ENCODE measurements around the gene GRHL1. TPM values are rescaled to one million over a fixed set of nuclear protein-coding genes. Genes with fewer than 3 reads are reported as not detected.

The GRHL1 gene
- total and polyA plus RNA-seq, 4 donors: 3.6 to 13.7 (median 6.1) TPM

DNA sequence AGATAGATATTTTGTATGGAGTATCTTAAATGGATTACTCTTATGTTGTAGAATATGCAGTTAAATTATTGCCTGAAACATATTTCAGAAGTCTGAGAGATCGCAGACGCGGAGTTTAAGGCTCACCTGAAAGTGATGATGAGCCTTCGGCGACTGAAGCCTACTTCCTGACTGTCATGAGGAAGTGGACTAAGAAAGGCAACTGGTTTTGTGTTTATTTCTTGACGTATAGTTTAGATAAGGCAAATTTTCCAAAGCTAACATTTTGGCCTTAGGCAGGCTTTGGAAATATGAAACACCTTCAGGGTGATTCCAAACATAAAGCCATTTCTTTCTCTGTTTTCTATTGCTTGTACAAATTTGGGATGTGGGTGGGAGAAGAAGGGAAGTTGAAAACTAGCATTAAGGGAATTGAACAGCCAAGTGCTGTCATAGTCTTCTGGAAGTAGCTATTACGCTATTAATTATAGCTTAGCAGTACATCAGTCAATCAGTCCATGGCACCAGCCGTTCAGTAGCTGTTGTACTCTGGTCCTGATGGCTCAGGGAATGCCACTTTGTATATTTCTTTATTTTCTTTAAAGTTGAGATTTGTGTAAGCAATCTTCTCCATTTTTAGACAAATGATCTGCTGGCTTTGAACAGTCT, 1.5 kb downstream of the GRHL1 start:
- H3K27ac ChIP-seq (ENCODE audit: low read depth in 1 of 2, low read length in 2 of 2): no peak overlapping the region
- no peaks in the 10 kb centered on the region for H3K27me3 ChIP-seq (ENCODE audit: control insufficient read depth in 4 of 4, insufficient read depth in 4 of 4, low read length in 3 of 4)
- no peak for DNase-seq (ENCODE audit: low spot score)
- H3K4me3 ChIP-seq (ENCODE audit: low read depth in 1 of 3, low read length in 3 of 3): peak overlapping the region; percentile 78 to 95 (median 83)
- TF ChIP-seq TAF1 (conservative IDR thresholded peaks at IDR 0.05): no peak
- TF ChIP-seq, protein P1, sequence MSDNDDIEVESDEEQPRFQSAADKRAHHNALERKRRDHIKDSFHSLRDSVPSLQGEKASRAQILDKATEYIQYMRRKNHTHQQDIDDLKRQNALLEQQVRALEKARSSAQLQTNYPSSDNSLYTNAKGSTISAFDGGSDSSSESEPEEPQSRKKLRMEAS (IDR thresholded peaks at IDR 0.05): no peak
- no peak for TF ChIP-seq HNF4G (IDR thresholded peaks at IDR 0.05)
- no peak for TF ChIP-seq RAD21 (IDR thresholded peaks at IDR 0.05)
- TF ChIP-seq FOXA2 (IDR thresholded peaks at IDR 0.05): no peak
- TF ChIP-seq GABPA (IDR thresholded peaks at IDR 0.05 in 1 of 2, conservative IDR thresholded peaks at IDR 0.05 in 1 of 2): no peak
- TF ChIP-seq EGR1 (IDR thresholded peaks at IDR 0.05; ENCODE audit: low read depth in 2 of 2): no peak
- no peak for TF ChIP-seq HNF4A (conservative IDR thresholded peaks at IDR 0.05)
- TF ChIP-seq YY1 (IDR thresholded peaks at IDR 0.05): no peak
- TF ChIP-seq SP1 (IDR thresholded peaks at IDR 0.05): no peak
- TF ChIP-seq RXRA (IDR thresholded peaks at IDR 0.05): no peak
- TF ChIP-seq, protein P2, sequence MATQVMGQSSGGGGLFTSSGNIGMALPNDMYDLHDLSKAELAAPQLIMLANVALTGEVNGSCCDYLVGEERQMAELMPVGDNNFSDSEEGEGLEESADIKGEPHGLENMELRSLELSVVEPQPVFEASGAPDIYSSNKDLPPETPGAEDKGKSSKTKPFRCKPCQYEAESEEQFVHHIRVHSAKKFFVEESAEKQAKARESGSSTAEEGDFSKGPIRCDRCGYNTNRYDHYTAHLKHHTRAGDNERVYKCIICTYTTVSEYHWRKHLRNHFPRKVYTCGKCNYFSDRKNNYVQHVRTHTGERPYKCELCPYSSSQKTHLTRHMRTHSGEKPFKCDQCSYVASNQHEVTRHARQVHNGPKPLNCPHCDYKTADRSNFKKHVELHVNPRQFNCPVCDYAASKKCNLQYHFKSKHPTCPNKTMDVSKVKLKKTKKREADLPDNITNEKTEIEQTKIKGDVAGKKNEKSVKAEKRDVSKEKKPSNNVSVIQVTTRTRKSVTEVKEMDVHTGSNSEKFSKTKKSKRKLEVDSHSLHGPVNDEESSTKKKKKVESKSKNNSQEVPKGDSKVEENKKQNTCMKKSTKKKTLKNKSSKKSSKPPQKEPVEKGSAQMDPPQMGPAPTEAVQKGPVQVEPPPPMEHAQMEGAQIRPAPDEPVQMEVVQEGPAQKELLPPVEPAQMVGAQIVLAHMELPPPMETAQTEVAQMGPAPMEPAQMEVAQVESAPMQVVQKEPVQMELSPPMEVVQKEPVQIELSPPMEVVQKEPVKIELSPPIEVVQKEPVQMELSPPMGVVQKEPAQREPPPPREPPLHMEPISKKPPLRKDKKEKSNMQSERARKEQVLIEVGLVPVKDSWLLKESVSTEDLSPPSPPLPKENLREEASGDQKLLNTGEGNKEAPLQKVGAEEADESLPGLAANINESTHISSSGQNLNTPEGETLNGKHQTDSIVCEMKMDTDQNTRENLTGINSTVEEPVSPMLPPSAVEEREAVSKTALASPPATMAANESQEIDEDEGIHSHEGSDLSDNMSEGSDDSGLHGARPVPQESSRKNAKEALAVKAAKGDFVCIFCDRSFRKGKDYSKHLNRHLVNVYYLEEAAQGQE (IDR thresholded peaks at IDR 0.05): no peak
- peak overlapping the region; percentile 72 to 87 for H3K9ac ChIP-seq (ENCODE audit: low read depth in 1 of 2, low read length in 2 of 2)
- H3K9me3 ChIP-seq (ENCODE audit: control insufficient read depth in 4 of 4, low read length in 3 of 4): no peaks in the 10 kb centered on the region
- H3K36me3 ChIP-seq (ENCODE audit: control insufficient read depth in 4 of 4, insufficient read depth in 3 of 4, low read depth in 1 of 4, low read length in 3 of 4): peaks cover 0 to 2% (median 0%) of the 10 kb centered on the region in 4 donors
- peaks cover 0 to 18% (median 9%) of the 10 kb centered on the region in 4 donors for H3K4me1 ChIP-seq (ENCODE audit: control insufficient read depth in 4 of 4, insufficient read depth in 4 of 4, low read length in 3 of 4)
- WGBS: 68% methylated on average over 8 of the region's 8 CpGs

DNA sequence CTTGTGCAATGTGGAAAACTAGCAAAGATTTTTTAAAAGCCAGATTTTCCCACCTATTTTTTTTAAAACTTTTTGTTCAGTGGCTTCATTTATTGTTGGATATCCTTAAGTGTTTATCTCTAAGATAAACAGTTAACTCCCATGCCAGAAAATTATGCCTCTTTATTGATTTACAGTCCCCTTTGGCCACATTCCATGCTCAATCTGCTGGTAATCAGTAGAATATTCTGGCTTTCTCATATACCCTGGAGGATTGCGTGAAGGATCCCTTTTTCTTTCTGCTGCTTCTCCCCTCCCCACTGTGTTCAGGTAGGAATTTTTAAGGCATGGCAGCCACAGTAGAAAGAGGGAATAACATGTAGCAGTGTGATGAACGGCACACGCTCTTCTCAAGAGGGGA, 2.6 kb downstream of the GRHL1 start:
- peaks cover 0 to 2% (median 0%) of the 10 kb centered on the region in 4 donors for H3K36me3 ChIP-seq (ENCODE audit: control insufficient read depth in 4 of 4, insufficient read depth in 3 of 4, low read depth in 1 of 4, low read length in 3 of 4)
- no peak for TF ChIP-seq HNF4G (IDR thresholded peaks at IDR 0.05)
- TF ChIP-seq, protein P2 (IDR thresholded peaks at IDR 0.05): no peak
- TF ChIP-seq JUND (IDR thresholded peaks at IDR 0.05): no peak
- TF ChIP-seq RXRA (IDR thresholded peaks at IDR 0.05): no peak
- TF ChIP-seq RAD21 (IDR thresholded peaks at IDR 0.05): no peak
- TF ChIP-seq YY1 (IDR thresholded peaks at IDR 0.05): no peak
- TF ChIP-seq EGR1 (IDR thresholded peaks at IDR 0.05; ENCODE audit: low read depth in 2 of 2): no peak
- TF ChIP-seq, protein P3, sequence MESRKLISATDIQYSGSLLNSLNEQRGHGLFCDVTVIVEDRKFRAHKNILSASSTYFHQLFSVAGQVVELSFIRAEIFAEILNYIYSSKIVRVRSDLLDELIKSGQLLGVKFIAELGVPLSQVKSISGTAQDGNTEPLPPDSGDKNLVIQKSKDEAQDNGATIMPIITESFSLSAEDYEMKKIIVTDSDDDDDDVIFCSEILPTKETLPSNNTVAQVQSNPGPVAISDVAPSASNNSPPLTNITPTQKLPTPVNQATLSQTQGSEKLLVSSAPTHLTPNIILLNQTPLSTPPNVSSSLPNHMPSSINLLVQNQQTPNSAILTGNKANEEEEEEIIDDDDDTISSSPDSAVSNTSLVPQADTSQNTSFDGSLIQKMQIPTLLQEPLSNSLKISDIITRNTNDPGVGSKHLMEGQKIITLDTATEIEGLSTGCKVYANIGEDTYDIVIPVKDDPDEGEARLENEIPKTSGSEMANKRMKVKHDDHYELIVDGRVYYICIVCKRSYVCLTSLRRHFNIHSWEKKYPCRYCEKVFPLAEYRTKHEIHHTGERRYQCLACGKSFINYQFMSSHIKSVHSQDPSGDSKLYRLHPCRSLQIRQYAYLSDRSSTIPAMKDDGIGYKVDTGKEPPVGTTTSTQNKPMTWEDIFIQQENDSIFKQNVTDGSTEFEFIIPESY (IDR thresholded peaks at IDR 0.05): no peak
- TF ChIP-seq FOXA2 (IDR thresholded peaks at IDR 0.05): no peak
- no peak for TF ChIP-seq FOXA1 (IDR thresholded peaks at IDR 0.05)
- no peak for TF ChIP-seq HNF4A (conservative IDR thresholded peaks at IDR 0.05)
- TF ChIP-seq, protein P1 (IDR thresholded peaks at IDR 0.05): no peak
- no peak overlapping the region for H3K27ac ChIP-seq (ENCODE audit: low read depth in 1 of 2, low read length in 2 of 2)
- DNase-seq (ENCODE audit: low spot score): no peak
- no peak overlapping the region for H3K9ac ChIP-seq (ENCODE audit: low read depth in 1 of 2, low read length in 2 of 2)
- WGBS: 68% methylated on average over 3 of the region's 3 CpGs
- peaks cover 0 to 18% (median 9%) of the 10 kb centered on the region in 4 donors for H3K4me1 ChIP-seq (ENCODE audit: control insufficient read depth in 4 of 4, insufficient read depth in 4 of 4, low read length in 3 of 4)
- no peaks in the 10 kb centered on the region for H3K27me3 ChIP-seq (ENCODE audit: control insufficient read depth in 4 of 4, insufficient read depth in 4 of 4, low read length in 3 of 4)
- no peaks in the 10 kb centered on the region for H3K9me3 ChIP-seq (ENCODE audit: control insufficient read depth in 4 of 4, low read length in 3 of 4)
- no peak overlapping the region for H3K4me3 ChIP-seq (ENCODE audit: low read depth in 1 of 3, low read length in 3 of 3)

Measured in liver (tissue), 9 donors.